MM.1S (cell line): Measurements from ENCODE around the gene FUT8.

Experiments
- DNase-seq: peaks from one replicate; pipeline ENCODE4 v3.0.0-alpha.2; 2015
- H2AFZ ChIP-seq: fragments of 300-600 bp; sonication (generic); 2 replicates; pipeline ENCODE4 v1.6.0; 2016; ENCODE audit warnings: antibody characterized with exemption, low read length
- H3F3A ChIP-seq: fragments of 300-600 bp; sonication (generic); 2 replicates; pipeline ENCODE4 v1.6.1; 2016; ENCODE audit warnings: mild to moderate bottlenecking, antibody characterized with exemption, low read length, moderate library complexity, mixed read lengths; ENCODE audit not compliant: insufficient read depth
- H3K27ac ChIP-seq: fragments of 300-600 bp; sonication (generic); 2 replicates; pipeline ENCODE4 v1.5.1; 2016; ENCODE audit warnings: mild to moderate bottlenecking, low read length
- H3K27me3 ChIP-seq: fragments of 300-600 bp; sonication (generic); replicated peaks from 2 replicates; pipeline ENCODE4 v1.6.0; 2016; ENCODE audit warnings: low read length; ENCODE audit not compliant: insufficient read depth
- H3K36me3 ChIP-seq: fragments of 300-600 bp; sonication (generic); replicated peaks from 2 replicates; pipeline ENCODE4 v1.6.1; 2016; ENCODE audit warnings: mild to moderate bottlenecking, low read length, mixed read lengths; ENCODE audit not compliant: insufficient read depth
- H3K4me1 ChIP-seq: fragments of 300-600 bp; sonication (generic); 2 replicates; pipeline ENCODE4 v1.6.1; 2016; ENCODE audit warnings: low read length, mixed read lengths
- H3K4me2 ChIP-seq: fragments of 300-600 bp; sonication (generic); 2 replicates; pipeline ENCODE4 v1.6.0; 2016; ENCODE audit warnings: low read depth, low read length
- H3K4me3 ChIP-seq: fragments of 300-600 bp; sonication (generic); 2 replicates; pipeline ENCODE4 v1.5.1; 2016; ENCODE audit warnings: low read length, mixed read lengths
- H3K79me2 ChIP-seq: fragments of 300-600 bp; sonication (generic); 2 replicates; pipeline ENCODE4 v1.6.1; 2016; ENCODE audit warnings: mixed run types, low read length, mixed read lengths
- H3K9ac ChIP-seq: fragments of 300-600 bp; sonication (generic); 2 replicates; pipeline ENCODE4 v1.6.1; 2016; ENCODE audit warnings: low read length, mixed read lengths
- H3K9me2 ChIP-seq: fragments of 300-600 bp; sonication (generic); replicated peaks from 2 replicates; pipeline ENCODE4 v1.6.1; 2016; ENCODE audit warnings: mild to moderate bottlenecking, low read length, mixed read lengths; ENCODE audit not compliant: insufficient read depth
- H3K9me3 ChIP-seq: fragments of 300-600 bp; sonication (generic); replicated peaks from 2 replicates; pipeline ENCODE4 v1.6.1; 2016; ENCODE audit warnings: mild to moderate bottlenecking, low read length, mixed read lengths; ENCODE audit not compliant: insufficient read depth
- H4K20me1 ChIP-seq: fragments of 300-600 bp; sonication (generic); 2 replicates; pipeline ENCODE4 v1.6.1; 2016; ENCODE audit warnings: mild to moderate bottlenecking, low read length, moderate library complexity, mixed read lengths; ENCODE audit not compliant: insufficient read depth
- EZH2 ChIP-seq: fragments of 300-600 bp; sonication (generic); optimal IDR thresholded peaks from 2 replicates; pipeline ENCODE3; 2017; ENCODE audit warnings: low read depth, mild to moderate bottlenecking, antibody characterized with exemption, low read length, mixed read lengths
- EZH2phosphoT487 ChIP-seq: fragments of 300-600 bp; sonication (generic); IDR thresholded peaks from 2 replicates; pipeline ENCODE4 v1.6.1; 2018; ENCODE audit warnings: antibody characterized with exemption, low read length
- TF ChIP-seq, protein P1 (sequence below): fragments of 300-600 bp; sonication (generic); IDR thresholded peaks from 2 replicates; pipeline ENCODE4 v1.5.1; 2016; ENCODE audit warnings: antibody characterized with exemption, low read length, mixed read lengths

The FUT8 gene

GRCh38 chr14:65528069-65528468 is 115.5 kb downstream of the FUT8 start:
- no peak overlapping the region for H2AFZ ChIP-seq
- TF ChIP-seq, protein P1, sequence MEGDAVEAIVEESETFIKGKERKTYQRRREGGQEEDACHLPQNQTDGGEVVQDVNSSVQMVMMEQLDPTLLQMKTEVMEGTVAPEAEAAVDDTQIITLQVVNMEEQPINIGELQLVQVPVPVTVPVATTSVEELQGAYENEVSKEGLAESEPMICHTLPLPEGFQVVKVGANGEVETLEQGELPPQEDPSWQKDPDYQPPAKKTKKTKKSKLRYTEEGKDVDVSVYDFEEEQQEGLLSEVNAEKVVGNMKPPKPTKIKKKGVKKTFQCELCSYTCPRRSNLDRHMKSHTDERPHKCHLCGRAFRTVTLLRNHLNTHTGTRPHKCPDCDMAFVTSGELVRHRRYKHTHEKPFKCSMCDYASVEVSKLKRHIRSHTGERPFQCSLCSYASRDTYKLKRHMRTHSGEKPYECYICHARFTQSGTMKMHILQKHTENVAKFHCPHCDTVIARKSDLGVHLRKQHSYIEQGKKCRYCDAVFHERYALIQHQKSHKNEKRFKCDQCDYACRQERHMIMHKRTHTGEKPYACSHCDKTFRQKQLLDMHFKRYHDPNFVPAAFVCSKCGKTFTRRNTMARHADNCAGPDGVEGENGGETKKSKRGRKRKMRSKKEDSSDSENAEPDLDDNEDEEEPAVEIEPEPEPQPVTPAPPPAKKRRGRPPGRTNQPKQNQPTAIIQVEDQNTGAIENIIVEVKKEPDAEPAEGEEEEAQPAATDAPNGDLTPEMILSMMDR, result no peak
- TF ChIP-seq EZH2 (no peak), EZH2phosphoT487 (no peak)

DNA sequence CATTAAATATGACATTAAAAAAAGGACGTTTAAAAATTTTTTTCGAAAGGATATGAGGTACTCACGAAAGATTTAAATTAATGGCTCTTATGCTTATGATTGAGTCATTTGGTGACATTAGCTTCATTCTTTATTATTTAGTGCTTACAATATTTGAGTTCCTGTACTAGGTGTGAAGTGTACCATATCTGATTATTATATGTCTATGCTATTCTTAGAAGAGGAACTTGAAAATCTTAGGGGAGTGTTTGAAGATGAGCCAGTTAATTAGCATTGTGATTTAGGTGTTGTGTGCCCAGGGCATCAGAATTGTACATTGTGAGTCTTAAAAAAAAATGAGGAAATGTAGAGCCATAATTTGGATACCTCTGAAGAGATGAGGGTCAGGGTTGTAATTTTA is 118.6 kb downstream of the FUT8 start:
- no peak overlapping the region for H3K4me3 ChIP-seq
- no peaks in the 10 kb centered on the region for H3K9me2 ChIP-seq
- H3F3A ChIP-seq, result no peaks in the 10 kb centered on the region
- no peak overlapping the region for H3K9ac ChIP-seq
- H3K27ac ChIP-seq, result no peak overlapping the region
- no peak for DNase-seq
- no peaks in the 10 kb centered on the region for H4K20me1 ChIP-seq
- no peaks in the 10 kb centered on the region for H3K27me3 ChIP-seq
- H2AFZ ChIP-seq, result no peak overlapping the region
- H3K4me1 ChIP-seq, result no peaks in the 10 kb centered on the region
- H3K4me2 ChIP-seq, result no peak overlapping the region
- H3K9me3 ChIP-seq, result no peaks in the 10 kb centered on the region
- no peaks in the 10 kb centered on the region for H3K36me3 ChIP-seq
- H3K79me2 ChIP-seq, result peaks cover 5% of the 10 kb centered on the region; the same call in 1 of the 2 replicates
- no peak for TF ChIP-seq EZH2phosphoT487
- TF ChIP-seq, protein P1, result no peak

More at GRCh38 chr14:65528069-65528468, 115.5 kb downstream of the FUT8 start:
- H3K4me3 ChIP-seq, result no peak overlapping the region
- DNase-seq, result no peak
- H3K9me3 ChIP-seq, result no peaks in the 10 kb centered on the region
- H4K20me1 ChIP-seq, result no peaks in the 10 kb centered on the region
- no peaks in the 10 kb centered on the region for H3F3A ChIP-seq
- no peak overlapping the region for H3K4me2 ChIP-seq
- no peaks in the 10 kb centered on the region for H3K4me1 ChIP-seq
- no peak overlapping the region for H3K9ac ChIP-seq
- H3K9me2 ChIP-seq, result no peaks in the 10 kb centered on the region
- peaks cover 5% of the 10 kb centered on the region; the same call in 1 of the 2 replicates for H3K79me2 ChIP-seq
- no peaks in the 10 kb centered on the region for H3K27me3 ChIP-seq
- H3K36me3 ChIP-seq, result no peaks in the 10 kb centered on the region
- no peak overlapping the region for H3K27ac ChIP-seq

DNA sequence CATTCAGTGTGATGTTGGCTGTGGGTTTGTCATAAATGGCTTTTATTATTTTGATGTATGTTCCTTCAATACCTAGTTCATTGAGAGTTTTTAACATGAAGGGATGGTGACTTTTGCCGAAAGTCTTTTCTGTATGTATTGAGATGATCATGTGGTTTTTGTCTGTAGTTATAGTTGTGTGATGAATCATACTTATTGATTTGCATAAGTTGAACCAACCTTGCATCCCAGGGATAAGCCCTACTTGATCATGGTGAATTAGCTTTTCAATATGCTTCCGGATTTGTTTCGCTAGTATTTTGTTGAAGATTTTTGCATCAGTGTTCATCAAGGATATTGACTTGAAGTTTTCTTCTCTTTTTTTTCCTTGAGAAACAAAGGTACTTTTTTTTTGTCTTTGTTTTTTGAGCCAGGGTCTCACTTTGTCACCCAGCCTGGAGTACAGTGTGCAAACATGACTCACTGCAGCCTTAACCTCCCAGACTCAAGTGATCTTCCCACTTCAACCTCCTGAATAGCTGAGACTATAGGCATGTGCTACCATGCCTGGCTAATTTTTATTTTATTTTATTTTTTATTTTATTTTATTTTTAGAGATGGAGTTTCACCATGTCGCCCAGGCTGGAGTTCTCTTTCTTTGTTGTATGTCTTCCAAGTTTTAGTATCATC is 121.3 kb downstream of the FUT8 start:
- peaks cover 5% of the 10 kb centered on the region; the same call in 1 of the 2 replicates for H3K79me2 ChIP-seq
- TF ChIP-seq EZH2phosphoT487, result no peak
- TF ChIP-seq, protein P1, result no peak
- no peak for TF ChIP-seq EZH2
- no peaks in the 10 kb centered on the region for H3K4me1 ChIP-seq
- H3K36me3 ChIP-seq, result no peaks in the 10 kb centered on the region
- H3K4me3 ChIP-seq, result no peak overlapping the region
- no peaks in the 10 kb centered on the region for H3K9me3 ChIP-seq
- no peaks in the 10 kb centered on the region for H3K9me2 ChIP-seq
- no peak for DNase-seq
- no peak overlapping the region for H3K27ac ChIP-seq
- no peaks in the 10 kb centered on the region for H3K27me3 ChIP-seq
- no peak overlapping the region for H2AFZ ChIP-seq
- H3K4me2 ChIP-seq, result no peak overlapping the region
- no peaks in the 10 kb centered on the region for H4K20me1 ChIP-seq
- H3F3A ChIP-seq, result no peaks in the 10 kb centered on the region
- no peak overlapping the region for H3K9ac ChIP-seq
